HepG2 (cell line): ENCODE data around the gene ATP2C2. TPM values are rescaled to one million over a fixed set of nuclear protein-coding genes. Genes with fewer than 3 reads are reported as not detected.

Source experiments
- GATAD1 ChIP-seq: IDR thresholded peaks from 2 replicates; pipeline ENCODE4 v1.6.1; 2016; ENCODE audit warnings: missing genetic modification reagents, missing compliant biosample characterization
- KDM3A ChIP-seq: IDR thresholded peaks from 2 replicates; pipeline ENCODE4 v1.6.1; 2018; ENCODE audit warnings: low read depth, missing compliant biosample characterization
- MLLT10 ChIP-seq: sonication (generic); formaldehyde crosslinking; IDR thresholded peaks from 2 replicates; pipeline ENCODE4 v1.4.0; 2020; ENCODE audit warnings: missing genetic modification reagents
- NFE2L2 ChIP-seq: fragments of 150-350 bp; IDR thresholded peaks from 2 replicates; pipeline ENCODE4 v1.6.1; 2014; ENCODE audit warnings: low read length
- POLR2A ChIP-seq, 2 experiments: IDR thresholded peaks; 2 replicates each; pipeline ENCODE4 v1.6.1; 2011; ENCODE audit warnings: low read depth in 2 of 2, low read length in 2 of 2, mild to moderate bottlenecking in 1 of 2, moderate library complexity in 1 of 2; ENCODE audit not compliant: insufficient read depth in 1 of 2
- PPARG ChIP-seq: conservative IDR thresholded peaks from 2 replicates; pipeline ENCODE4 v1.6.1; 2016; ENCODE audit warnings: missing biosample characterization, missing genetic modification reagents
- RELA ChIP-seq: sonication (generic); formaldehyde crosslinking; IDR thresholded peaks from 2 replicates; pipeline ENCODE4 v1.4.0; 2020; ENCODE audit warnings: missing genetic modification reagents
- RFX5 ChIP-seq: IDR thresholded peaks from 2 replicates; pipeline ENCODE4 v1.6.1; 2011; ENCODE audit warnings: low read depth, low read length, improper control_type of control experiment
- SIX4 ChIP-seq: sonication (generic); formaldehyde crosslinking; IDR thresholded peaks from 2 replicates; pipeline ENCODE4 v1.4.0; 2020; ENCODE audit warnings: missing genetic modification reagents
- STAT5B ChIP-seq: sonication (generic); formaldehyde crosslinking; IDR thresholded peaks from 2 replicates; pipeline ENCODE4 v1.4.0; 2020; ENCODE audit warnings: missing genetic modification reagents
- TCF12 ChIP-seq, 2 experiments: fragments of 450-650 bp in 1 of 2; sonication (generic) in 1 of 2; formaldehyde crosslinking in 1 of 2; IDR thresholded peaks; 2 replicates each; pipeline versions ENCODE4 v1.6.1 to v1.8.0; 2017 to 2022; ENCODE audit warnings: antibody characterized with exemption in 1 of 2, mild to moderate bottlenecking in 1 of 2, missing genetic modification reagents in 1 of 2, moderate library complexity in 1 of 2
- TIGD3 ChIP-seq: sonication (generic); formaldehyde crosslinking; IDR thresholded peaks from 2 replicates; pipeline ENCODE4 v1.5.1; 2020; ENCODE audit warnings: mild to moderate bottlenecking, missing genetic modification reagents, borderline replicate concordance
- ZBTB33 ChIP-seq: sonication (generic); formaldehyde crosslinking; IDR thresholded peaks from 2 replicates; pipeline ENCODE4 v1.4.0; 2020; ENCODE audit warnings: missing genetic modification reagents
- ZNF253 ChIP-seq: sonication (generic); formaldehyde crosslinking; IDR thresholded peaks from 2 replicates; pipeline ENCODE4 v1.8.0; 2022; ENCODE audit warnings: mild to moderate bottlenecking, missing genetic modification reagents, borderline replicate concordance
- ZNF280D ChIP-seq: sonication (generic); formaldehyde crosslinking; IDR thresholded peaks from 2 replicates; pipeline ENCODE4 v1.5.1; 2020; ENCODE audit warnings: mild to moderate bottlenecking, missing genetic modification reagents
- ZNF75D ChIP-seq: sonication (generic); formaldehyde crosslinking; IDR thresholded peaks from 2 replicates; pipeline ENCODE4 v1.8.1; 2023; ENCODE audit warnings: missing genetic modification reagents, mild to moderate bottlenecking, borderline replicate concordance
- ZNF780A ChIP-seq: sonication (generic); formaldehyde crosslinking; IDR thresholded peaks from 2 replicates; pipeline ENCODE4 v1.8.0; 2022; ENCODE audit warnings: mild to moderate bottlenecking, missing genetic modification reagents, moderate library complexity
- ZNF792 ChIP-seq: IDR thresholded peaks from 2 replicates; pipeline ENCODE4 v1.6.1; 2016
- ZNF841 ChIP-seq: sonication (generic); formaldehyde crosslinking; IDR thresholded peaks from 2 replicates; pipeline ENCODE4 v1.8.1; 2023; ENCODE audit warnings: missing genetic modification reagents, borderline replicate concordance
- polyA plus RNA-seq, 8 experiments: library from polyadenylated mRNA; depleted of rRNA in 3 of 8; stranded (reverse) in 7 of 8; unstranded in 1 of 8; fragments of >200 nt; fragmentation: Illumina TruSeq in 4 of 8; extraction: Trizol in 4 of 8; gene quantifications; 2 replicates each; pipeline versions ENCODE4 v1.2.1 to v1.2.3, GENCODE V29; 2011 to 2016; ENCODE audit warnings: low read depth in 4 of 8, missing spikeins in 1 of 8, mixed read lengths in 1 of 8; ENCODE audit not compliant: insufficient read depth in 1 of 8
- total RNA-seq, 5 experiments: library from RNA; depleted of rRNA; stranded (reverse); fragments of >200 nt; fragmentation: Illumina TruSeq; extraction: Trizol; gene quantifications; 2 replicates each; pipeline ENCODE4 v1.2.3, GENCODE V29; 2016; ENCODE audit warnings: low read depth in 1 of 5

The ATP2C2 gene
- total and polyA plus RNA-seq, 2 of the 13 experiments (the other 11 are each of a cell fraction or from before 2014, with no cell fraction given), result 0.07 TPM; not detected in 1

DNA sequence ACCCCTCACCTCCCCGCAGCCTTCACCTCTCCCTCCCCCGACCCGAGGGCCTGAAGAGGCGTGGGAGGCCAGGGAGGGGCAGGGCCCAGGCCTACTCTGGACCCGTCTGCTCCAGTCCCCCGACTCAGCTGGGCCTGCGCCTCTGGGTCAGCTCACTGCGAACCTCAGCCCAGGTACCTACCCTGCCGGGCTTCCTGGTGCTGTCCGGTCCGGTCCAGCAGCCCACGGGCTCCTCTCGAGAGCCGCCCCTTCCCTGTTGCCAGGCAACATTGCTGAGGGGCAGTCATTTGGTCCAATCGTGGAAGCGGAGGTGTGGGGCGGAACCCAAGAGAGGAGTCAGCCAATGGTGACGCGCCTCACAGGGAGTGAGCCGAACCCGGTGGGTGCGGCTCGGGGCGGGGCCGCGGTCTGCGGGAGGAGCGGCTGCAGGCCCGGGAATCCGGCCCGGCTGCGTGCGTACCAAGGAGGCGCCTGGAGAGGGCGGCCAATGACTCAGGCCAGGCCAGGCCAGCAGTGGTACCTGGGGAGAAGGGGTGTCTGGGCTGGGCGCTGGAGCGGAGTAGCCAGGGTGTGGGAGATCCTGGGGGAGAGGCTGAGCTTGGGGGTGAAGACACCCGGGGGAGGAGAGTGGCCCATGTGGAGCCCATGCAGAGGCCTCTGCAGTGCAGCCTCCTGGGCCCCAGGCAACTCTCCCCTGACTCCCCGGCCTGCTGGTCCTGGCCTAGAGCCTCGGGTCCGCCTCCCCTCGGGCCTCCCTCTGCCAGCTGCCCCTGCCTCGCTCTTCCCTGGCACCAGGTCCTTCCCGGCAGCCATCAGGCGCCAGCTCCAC lies 136.3 kb downstream of the ATP2C2 start, which contains the start of gene MEAK7 (continued):
- TF ChIP-seq ZNF280D (CRISPR knock-in tag), result 0 out of 2 replicates have a peak, but pooled peaks have one; percentile 46
- no peak for TF ChIP-seq TCF12 (IDR thresholded peaks at IDR 0.05)
- peak; percentile 90; the same call in 1 of the 2 replicates for TF ChIP-seq TCF12 (CRISPR knock-in tag; IDR thresholded peaks at IDR 0.05)
- TF ChIP-seq RFX5, result peak; percentile 42; the same call in 1 of the 2 replicates
- TF ChIP-seq ZNF792 (CRISPR knock-in tag), result peak; percentile 18; the same call in 1 of the 2 replicates
- TF ChIP-seq ZNF841 (CRISPR knock-in tag), result no peak
- peak; percentile 76 to 83 for TF ChIP-seq POLR2A (IDR thresholded peaks at IDR 0.05; ENCODE audit: insufficient read depth in 1 of 2, low read depth in 2 of 2, low read length in 2 of 2)
- TF ChIP-seq ZNF253 (CRISPR knock-in tag), result no peak; the same call in 1 of the 2 replicates
- no peak; the same call in 1 of the 2 replicates for TF ChIP-seq RELA
- TF ChIP-seq TIGD3, result 0 out of 2 replicates have a peak, but pooled peaks have one; percentile 71
- TF ChIP-seq PPARG (CRISPR knock-in tag), result no peak; the same call in 1 of the 2 replicates
- TF ChIP-seq ZBTB33, result no peak
- no peak for TF ChIP-seq ZNF75D
- TF ChIP-seq MLLT10 (CRISPR knock-in tag), result no peak
- 0 out of 2 replicates have a peak, but pooled peaks have one; percentile 29 for TF ChIP-seq SIX4 (CRISPR knock-in tag)
- no peak for TF ChIP-seq STAT5B (CRISPR knock-in tag)
- no peak for TF ChIP-seq KDM3A (CRISPR knock-in tag)
- no peak for TF ChIP-seq ZNF780A (CRISPR knock-in tag)
- TF ChIP-seq GATAD1, result peak; percentile 51
- no peak for TF ChIP-seq NFE2L2
